Esophagus muscularis mucosa (tissue), 3 donors: ENCODE measurements around the gene TCP11X2.

Experiments used
- CTCF ChIP-seq, 3 experiments: fragments of 200-600 bp in 2 of 3; fragments of 450-650 bp in 1 of 3; sonication (generic) in 2 of 3; IDR thresholded peaks; one replicate each; pipeline ENCODE4 v1.5.1; 2017 to 2019; ENCODE audit warnings: antibody characterized with exemption in 3 of 3, mild to moderate bottlenecking in 2 of 3, moderate library complexity in 1 of 3
- POLR2A ChIP-seq: fragments of 450-650 bp; IDR thresholded peaks from one replicate; pipeline ENCODE4 v1.6.1; 2017; ENCODE audit warnings: antibody characterized with exemption, moderate library complexity, mild to moderate bottlenecking, low read depth
- POLR2AphosphoS5 ChIP-seq, 2 donors: sonication (generic); formaldehyde crosslinking; IDR thresholded peaks; one replicate each; pipeline ENCODE4 v1.6.1; 2017; ENCODE audit warnings: antibody characterized with exemption in 2 of 2

- TF ChIP-seq CTCF (IDR thresholded peaks at IDR 0.05) (no peak), POLR2A (no peak), POLR2AphosphoS5 (IDR thresholded peaks at IDR 0.05) (no peak)
Observed at GRCh38 chrX:102498732-102499131, 27.1 kb upstream of the TCP11X2 start.
